IPS DF 4.7 (cell line): ENCODE data around the gene ZFAND3.

Experiments used
- DNase-seq: peaks from one replicate; pipeline ENCODE4 v3.0.0-alpha.2; 2013; ENCODE audit warnings: low spot score; ENCODE audit errors: extremely low read depth

ZFAND3 gene

GRCh38 chr6:38168126-38168525, 348.6 kb downstream of the ZFAND3 start:
- DNase-seq: no peak

DNA sequence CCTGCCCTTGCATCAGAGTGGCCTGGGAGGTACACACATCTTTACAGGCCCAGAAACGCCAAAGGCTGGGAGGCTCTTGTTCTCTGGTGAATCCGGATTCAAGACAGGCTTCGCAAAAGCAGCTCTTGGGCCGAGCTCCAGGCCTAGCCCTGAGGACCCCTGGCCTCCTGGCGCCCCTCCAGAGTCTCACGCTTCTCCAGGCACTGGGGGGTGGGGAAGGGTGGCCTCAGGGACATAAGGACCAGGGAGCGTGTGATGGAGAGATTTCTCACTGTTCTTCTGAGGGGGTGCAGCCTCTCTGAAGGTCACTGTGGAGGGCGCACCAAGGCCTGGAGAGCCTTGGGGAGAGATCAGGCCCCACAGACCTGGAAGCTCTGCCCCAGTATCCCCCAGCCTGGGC, 349.2 kb downstream of the ZFAND3 start:
- no peak for DNase-seq

DNA sequence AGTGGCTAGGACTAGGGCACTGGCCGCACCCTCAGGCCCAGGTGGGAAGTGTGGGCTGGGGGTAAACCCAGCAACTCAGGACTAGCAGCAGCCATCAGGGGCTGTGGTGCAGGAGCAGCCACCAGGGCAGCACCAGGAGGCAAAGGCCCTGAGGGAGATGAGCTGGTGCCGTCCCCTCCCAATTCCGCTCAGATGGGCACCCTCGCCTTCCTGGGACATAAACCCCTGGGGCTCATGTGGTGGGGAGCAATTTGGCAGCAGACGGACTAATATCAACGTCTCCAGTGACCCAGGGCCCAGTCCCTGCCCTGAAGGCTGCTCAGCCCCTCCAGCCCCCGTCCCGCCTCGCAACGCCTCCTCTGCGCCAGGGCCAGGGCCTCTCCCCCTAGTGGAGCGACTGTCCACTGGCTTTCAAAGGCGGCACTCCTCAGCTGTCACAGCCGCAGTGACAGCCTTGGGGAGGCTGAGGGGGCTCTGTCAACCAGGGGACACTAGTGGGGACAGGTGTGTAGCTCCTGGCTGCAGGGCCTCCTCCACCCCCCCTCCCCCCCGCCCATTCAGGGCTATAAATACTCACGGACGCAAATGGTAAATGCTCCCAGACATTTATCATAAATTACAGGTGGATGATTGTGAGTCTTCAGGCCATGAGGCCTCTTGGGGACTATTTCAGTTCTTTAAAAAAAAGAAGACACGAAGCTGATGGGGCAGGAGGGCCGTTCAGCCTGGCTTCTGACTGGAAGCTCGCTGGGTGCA, 349.9 kb downstream of the ZFAND3 start:
- DNase-seq: no peak

DNA sequence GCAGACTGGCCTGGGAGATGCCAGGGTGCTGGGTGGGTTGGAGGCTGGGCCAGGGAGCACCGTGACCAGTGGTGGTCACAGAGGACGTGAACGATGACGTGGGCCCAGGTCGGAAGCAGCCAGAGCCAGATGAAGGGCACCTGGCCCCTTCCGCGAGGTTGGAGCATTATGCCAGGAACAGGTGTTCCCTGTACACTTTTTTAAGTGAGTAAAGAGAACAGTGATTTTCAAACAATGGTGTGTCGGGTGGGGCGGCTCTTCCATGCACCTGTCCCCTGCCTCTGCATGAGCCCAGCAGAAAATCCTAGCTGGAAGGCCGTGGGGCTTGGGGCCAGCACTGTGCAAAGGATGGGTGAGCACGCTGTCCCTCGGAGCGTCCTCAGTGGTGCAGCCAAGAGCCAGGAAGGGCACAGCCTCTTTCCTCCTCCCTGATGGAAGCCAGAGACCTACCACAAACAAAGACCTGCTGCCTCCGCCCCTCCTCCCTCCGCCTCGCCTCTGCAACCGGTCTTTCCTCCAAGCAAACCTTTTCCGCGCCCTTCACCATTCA, 350.5 kb downstream of the ZFAND3 start:
- no peak for DNase-seq

GRCh38 chr6:38170666-38171355, 351.3 kb downstream of the ZFAND3 start:
- DNase-seq: no peak

GRCh38 chr6:38171997-38172738, 352.6 kb downstream of the ZFAND3 start:
- DNase-seq: no peak

DNA sequence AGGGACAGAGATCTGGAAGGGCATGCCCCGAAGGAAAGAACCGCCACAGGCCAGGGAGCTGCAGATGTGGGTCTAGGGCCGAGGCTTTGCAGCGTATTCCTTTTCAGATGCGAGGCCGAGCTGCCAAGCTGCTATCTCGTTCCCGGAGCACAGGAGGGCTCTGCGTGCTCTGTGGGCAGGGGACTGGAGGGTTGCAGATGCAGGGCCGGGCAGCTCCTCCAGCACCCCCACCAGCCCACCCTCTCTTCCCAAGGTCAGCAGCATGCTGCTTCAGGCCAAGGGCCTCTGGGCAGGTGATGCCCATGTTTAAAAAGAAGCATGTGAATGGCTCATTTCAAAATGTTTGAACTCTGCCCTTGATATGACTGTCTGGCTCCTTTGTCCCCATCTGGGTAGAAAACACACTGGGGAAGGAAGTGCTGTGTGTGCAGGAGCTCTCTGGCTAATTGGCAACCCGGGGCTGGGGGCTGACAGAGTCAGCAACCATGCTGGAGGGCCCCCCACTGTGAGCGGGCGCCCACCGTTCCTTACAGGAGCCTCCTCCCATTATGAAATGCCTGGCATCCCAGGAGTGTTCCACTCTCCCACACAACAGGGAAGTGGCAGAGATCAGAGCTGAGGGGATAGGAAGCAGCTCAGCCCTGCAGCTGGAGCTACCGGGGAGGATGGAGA, 353.3 kb downstream of the ZFAND3 start:
- DNase-seq: no peak

- no peak for DNase-seq
These were observed 354.4 kb downstream of the ZFAND3 start for GRCh38 chr6:38173909-38174308.

GRCh38 chr6:38174315-38174714, 354.8 kb downstream of the ZFAND3 start:
- DNase-seq: no peak

DNA sequence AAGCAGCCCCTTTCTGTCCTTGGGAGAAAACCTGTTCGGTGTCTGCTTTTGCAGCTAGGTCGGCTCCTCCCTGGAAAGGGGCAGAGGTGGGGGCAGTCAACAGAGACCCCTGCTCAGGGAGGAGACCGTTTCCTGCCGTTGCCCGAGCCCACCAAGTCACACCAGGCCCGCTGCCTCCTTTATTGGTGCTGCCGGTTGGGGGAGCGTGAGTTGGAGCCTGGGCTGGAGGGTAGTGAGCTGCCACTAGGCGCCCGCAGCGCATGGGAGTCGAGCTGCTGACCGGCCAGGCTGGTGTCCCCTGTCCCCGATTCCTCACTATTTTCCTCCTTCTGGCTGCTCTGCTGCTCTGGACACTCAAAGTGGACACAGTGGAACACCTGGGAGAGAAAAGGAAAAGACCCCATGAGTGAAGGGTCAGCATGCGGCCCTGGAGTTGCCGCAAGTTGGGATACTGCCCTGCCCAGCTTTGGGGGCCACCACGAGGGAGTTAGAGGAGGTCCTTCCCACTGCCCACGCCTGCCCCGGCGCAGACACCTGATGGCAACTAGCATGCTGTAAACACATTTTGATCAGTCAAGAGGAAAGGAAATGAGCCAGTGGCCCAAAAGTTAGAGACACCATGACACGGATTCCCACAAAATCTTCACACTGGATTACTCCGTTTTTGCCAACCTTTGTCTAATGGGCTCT, 355.4 kb downstream of the ZFAND3 start:
- DNase-seq: no peak

- no peak for DNase-seq
These were observed 356.3 kb downstream of the ZFAND3 start for GRCh38 chr6:38175786-38176185.

- no peak for DNase-seq
These were observed 357.5 kb downstream of the ZFAND3 start for GRCh38 chr6:38176797-38177751.

DNA sequence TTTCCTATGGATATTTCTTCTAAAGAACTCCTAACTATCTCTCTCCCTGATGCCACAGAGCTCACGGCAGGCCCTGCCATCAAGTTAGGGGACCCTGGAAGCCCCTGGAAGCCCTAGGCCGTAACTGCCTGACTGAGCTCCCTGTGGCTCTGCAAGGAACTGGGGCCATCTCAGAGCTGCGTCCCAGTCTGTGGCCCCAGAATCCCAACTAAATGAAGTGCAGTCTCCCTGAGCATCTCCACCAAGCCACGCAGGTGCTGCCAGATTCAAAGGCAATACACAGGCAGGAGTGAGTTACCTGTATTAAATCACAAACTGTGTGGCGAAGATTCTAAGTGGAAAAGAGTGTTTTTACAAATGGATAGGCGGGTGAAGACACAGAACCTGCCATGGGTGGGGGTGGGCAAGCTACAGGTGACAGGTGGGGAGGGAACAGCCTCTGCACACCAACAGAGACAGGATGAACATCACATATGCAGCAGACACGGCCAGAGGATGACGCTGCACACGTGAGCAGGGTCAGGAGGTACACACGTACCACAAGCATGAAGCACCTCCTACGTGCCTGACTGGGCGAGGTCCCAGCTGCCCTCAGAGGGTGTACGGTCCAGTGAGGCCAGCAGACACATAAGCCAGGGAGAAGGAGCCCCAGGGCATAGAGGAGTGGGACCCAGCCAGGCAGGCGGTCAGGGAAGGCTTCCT, 358.5 kb downstream of the ZFAND3 start:
- DNase-seq: no peak

GRCh38 chr6:38178584-38178886, 359.0 kb downstream of the ZFAND3 start:
- DNase-seq: no peak

DNA sequence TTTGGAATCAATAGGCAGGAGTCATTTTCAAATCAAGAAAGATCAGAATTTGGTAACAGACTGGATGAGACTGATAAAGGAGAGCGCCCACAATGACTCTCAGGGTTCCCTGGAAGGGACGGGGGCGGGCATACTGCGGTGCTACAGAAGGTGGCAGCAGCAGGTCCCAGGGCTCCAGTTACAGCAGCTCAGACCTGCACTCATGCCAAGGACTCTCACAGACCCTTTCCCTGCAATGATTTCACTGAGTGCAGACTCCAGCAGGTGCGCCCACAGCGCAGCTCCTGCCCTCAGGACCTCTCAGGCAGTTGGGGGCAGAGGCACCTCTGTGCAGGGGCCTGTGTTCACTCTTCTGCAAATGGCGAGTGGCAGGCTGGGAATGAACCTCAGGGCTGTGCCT, 359.8 kb downstream of the ZFAND3 start:
- no peak for DNase-seq

DNA sequence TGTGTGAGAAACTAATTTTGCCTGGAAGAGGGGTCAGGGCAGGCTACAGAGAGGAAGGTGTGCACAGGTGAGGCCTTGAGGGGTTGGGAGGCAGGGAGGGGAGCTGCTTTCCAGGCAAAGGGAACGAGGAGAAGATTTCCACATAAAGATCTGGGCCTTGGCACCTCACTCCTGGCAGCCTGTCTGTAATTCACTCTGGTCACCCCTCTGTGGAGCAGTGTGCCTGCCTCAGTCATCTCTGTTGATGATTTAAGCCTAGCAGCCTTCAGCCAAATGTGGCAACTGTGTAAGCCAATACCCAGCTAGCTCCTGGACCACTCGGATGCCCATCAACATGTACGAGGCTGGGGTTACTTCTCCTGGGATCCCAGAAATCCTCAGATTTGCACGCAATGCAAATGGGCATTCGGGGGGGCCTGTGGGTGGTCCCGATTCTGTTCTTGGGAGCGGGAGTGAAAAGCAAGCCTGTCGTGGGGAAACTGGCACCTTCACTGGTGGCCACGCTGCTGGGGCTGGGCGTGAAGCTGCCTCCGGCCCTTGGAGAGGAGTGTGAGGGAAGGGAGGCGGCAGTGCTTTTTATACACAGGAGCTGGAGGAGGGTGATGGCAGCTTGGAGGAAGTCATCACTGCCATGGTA, 360.4 kb downstream of the ZFAND3 start:
- DNase-seq: no peak

DNA sequence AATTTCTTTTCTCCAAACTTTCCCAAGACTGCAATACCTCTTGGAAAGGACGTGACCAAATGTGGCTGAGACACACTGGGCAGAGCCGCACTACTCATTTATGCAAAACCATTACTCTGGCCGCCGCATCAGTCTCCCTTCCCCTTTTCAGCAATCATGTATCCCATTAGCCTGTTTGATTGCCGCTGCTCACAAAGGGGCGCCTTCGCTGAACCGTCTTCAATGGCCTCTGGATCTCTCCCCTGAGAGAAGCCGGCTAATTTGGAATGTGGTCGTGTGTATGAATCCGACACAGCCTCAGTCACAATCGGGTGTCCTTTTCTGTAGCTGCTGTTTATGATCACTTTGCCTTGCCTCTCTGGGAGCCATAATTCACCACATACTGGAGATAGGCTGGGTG, 361.1 kb downstream of the ZFAND3 start:
- no peak for DNase-seq

DNA sequence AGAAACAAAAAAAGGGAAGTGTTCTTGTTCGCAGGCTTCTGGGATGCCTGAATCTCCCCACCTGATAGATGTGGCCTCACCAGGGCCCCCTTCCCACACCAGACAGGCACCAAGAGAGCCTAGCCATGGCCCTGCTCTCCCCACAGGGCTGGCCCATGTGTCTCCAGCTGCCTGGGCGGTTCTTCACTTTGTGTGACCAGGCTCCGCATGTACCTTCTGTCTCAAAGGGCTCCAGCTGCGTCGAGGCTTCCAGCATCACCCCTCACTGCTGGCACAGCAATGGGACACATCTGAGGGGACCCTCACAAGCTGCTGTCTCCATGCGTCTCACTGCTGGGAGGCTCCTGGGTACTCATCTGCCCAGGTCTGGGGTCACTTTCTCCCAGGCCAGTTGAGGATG, 362.9 kb downstream of the ZFAND3 start:
- DNase-seq: no peak
